ENCODE data around the gene CNTRL.

CNTRL gene

GRCh38 chr9:121204121-121204520, 129.4 kb downstream of the CNTRL start:
- no peak for TF ChIP-seq ZNF274 (IDR thresholded peaks at IDR 0.05; ENCODE audit: low read depth, low read length)
- no peak overlapping the region for H3K4me3 ChIP-seq (ENCODE audit: low read length)

- H3K4me3 ChIP-seq (ENCODE audit: low read length) = no peak overlapping the region
- TF ChIP-seq ZNF274 (IDR thresholded peaks at IDR 0.05; ENCODE audit: low read depth, low read length) = no peak
Observed at GRCh38 chr9:121204611-121205010, 129.9 kb downstream of the CNTRL start.

GRCh38 chr9:121206516-121207370, 132.0 kb downstream of the CNTRL start:
- H3K4me3 ChIP-seq (ENCODE audit: low read length) = peak overlapping the region; percentile 45; the same call in 1 of the 2 replicates
- no peak for TF ChIP-seq ZNF274 (IDR thresholded peaks at IDR 0.05; ENCODE audit: low read depth, low read length)

GRCh38 chr9:121207371-121207940, 132.7 kb downstream of the CNTRL start:
- H3K4me3 ChIP-seq (ENCODE audit: low read length) = peak overlapping the region; percentile 63; the same call in 1 of the 2 replicates
- no peak for TF ChIP-seq ZNF274 (IDR thresholded peaks at IDR 0.05; ENCODE audit: low read depth, low read length)

- TF ChIP-seq ZNF274 (IDR thresholded peaks at IDR 0.05; ENCODE audit: low read depth, low read length) = no peak
- no peak overlapping the region for H3K4me3 ChIP-seq (ENCODE audit: low read length)
Observed at GRCh38 chr9:121210536-121210935, 135.8 kb downstream of the CNTRL start.

GRCh38 chr9:121213136-121213806, 138.5 kb downstream of the CNTRL start:
- no peak for TF ChIP-seq ZNF274 (IDR thresholded peaks at IDR 0.05; ENCODE audit: low read depth, low read length)
- no peak overlapping the region for H3K4me3 ChIP-seq (ENCODE audit: low read length)

GRCh38 chr9:121214005-121214404, 139.2 kb downstream of the CNTRL start:
- H3K4me3 ChIP-seq (ENCODE audit: low read length) = no peak overlapping the region
- no peak for TF ChIP-seq ZNF274 (IDR thresholded peaks at IDR 0.05; ENCODE audit: low read depth, low read length)

- no peak for TF ChIP-seq ZNF274 (IDR thresholded peaks at IDR 0.05; ENCODE audit: low read depth, low read length)
- no peak overlapping the region for H3K4me3 ChIP-seq (ENCODE audit: low read length)
Observed at GRCh38 chr9:121216271-121216805, 141.6 kb downstream of the CNTRL start.

GRCh38 chr9:121217609-121218292, 143.0 kb downstream of the CNTRL start:
- no peak for TF ChIP-seq ZNF274 (IDR thresholded peaks at IDR 0.05; ENCODE audit: low read depth, low read length)
- no peak overlapping the region for H3K4me3 ChIP-seq (ENCODE audit: low read length)

GRCh38 chr9:121218357-121219027, 143.7 kb downstream of the CNTRL start:
- TF ChIP-seq ZNF274 (IDR thresholded peaks at IDR 0.05; ENCODE audit: low read depth, low read length) = no peak
- no peak overlapping the region for H3K4me3 ChIP-seq (ENCODE audit: low read length)

- TF ChIP-seq ZNF274 (IDR thresholded peaks at IDR 0.05; ENCODE audit: low read depth, low read length) = no peak
- no peak overlapping the region for H3K4me3 ChIP-seq (ENCODE audit: low read length)
Observed at GRCh38 chr9:121219530-121219929, 144.8 kb downstream of the CNTRL start.

GRCh38 chr9:121220996-121221663, 146.4 kb downstream of the CNTRL start:
- H3K4me3 ChIP-seq (ENCODE audit: low read length) = no peak overlapping the region
- no peak for TF ChIP-seq ZNF274 (IDR thresholded peaks at IDR 0.05; ENCODE audit: low read depth, low read length)

- no peak overlapping the region for H3K4me3 ChIP-seq (ENCODE audit: low read length)
- no peak for TF ChIP-seq ZNF274 (IDR thresholded peaks at IDR 0.05; ENCODE audit: low read depth, low read length)
Observed at GRCh38 chr9:121221664-121222055, 146.9 kb downstream of the CNTRL start.
